Stimulated activated CD4-positive, alpha-beta T cell treated with anti-CD3 and anti-CD28 coated beads, TNF-alpha, amount 100 ng/mL, for 48 hours (primary cell): ENCODE results near the gene HERPUD2.
"Not testable (repeated sequence)": the region's sequence is repeated elsewhere in the genome, so short reads cannot be mapped to it uniquely, and the experiment has no call there.

ENCODE experiments used
- DNase-seq, 3 donors: peaks; one replicate each; pipeline ENCODE4 v3.0.0-alpha.2; 2020; ENCODE audit warnings: low read depth in 3 of 3

HERPUD2 gene

GRCh38 chr7:35613150-35613549 is 81.8 kb downstream of the HERPUD2 start:
- no peak for DNase-seq

DNA sequence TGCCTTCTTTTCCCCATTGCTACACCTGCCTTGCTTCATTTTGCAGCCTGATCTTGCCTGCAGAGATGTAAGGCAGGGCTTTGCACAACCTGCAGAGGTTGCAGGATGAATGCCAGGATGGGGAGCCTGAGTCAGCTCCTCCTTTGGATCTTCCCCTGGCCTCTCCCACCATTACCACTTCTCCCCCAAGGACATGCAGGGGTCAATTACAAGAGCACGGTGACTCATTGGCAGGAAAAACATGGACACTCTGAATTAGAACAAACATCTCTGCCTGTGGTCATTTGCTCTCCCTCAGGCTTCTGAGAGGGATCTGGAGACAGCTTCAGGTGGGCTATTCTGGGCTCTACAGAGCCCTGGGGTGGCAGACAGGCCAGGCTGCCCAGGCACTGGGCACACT is 89.2 kb downstream of the HERPUD2 start:
- DNase-seq, result no peak

GRCh38 chr7:35604595-35604994 is 90.3 kb downstream of the HERPUD2 start:
- no peak for DNase-seq

GRCh38 chr7:35599645-35600044 is 95.3 kb downstream of the HERPUD2 start:
- DNase-seq, result no peak

DNA sequence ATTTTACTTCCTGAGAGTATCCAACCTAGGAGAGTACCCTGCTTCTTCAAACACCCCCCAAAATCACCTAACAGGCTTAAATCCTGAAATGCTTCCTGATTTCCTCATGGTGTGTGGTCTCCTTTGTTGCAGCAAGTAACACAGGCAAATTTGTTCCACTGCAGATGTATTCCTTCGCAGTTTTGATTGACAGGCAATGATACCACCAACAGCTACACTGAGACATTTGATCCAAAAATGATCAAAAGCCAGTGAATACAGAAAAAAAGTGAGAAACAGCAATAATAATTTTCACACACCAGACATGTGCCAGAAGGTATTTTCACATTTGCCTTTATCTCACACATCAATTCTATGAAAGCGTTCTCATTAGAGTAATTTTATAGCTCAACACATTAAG is 95.9 kb downstream of the HERPUD2 start:
- DNase-seq, result no peak

DNA sequence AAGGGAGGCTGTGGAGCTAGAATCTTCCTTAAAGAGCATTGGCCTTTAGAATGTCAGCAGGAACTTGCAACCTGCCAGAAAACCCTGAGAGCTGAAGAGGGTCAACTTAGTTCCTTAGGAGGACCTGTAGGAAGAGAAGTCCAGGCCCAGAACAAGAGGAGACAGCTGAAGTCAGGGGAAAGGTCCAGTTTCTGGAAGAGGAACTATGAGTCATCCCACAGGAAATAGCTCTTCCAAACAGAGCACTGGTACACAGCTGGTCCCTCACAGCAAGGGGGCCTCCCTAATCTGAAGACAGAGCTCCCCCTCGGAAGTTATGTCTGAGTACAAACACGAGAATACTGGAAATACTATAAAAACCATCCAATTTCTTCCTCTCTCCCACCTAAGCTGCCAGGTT is 98.9 kb downstream of the HERPUD2 start:
- no peak for DNase-seq

DNA sequence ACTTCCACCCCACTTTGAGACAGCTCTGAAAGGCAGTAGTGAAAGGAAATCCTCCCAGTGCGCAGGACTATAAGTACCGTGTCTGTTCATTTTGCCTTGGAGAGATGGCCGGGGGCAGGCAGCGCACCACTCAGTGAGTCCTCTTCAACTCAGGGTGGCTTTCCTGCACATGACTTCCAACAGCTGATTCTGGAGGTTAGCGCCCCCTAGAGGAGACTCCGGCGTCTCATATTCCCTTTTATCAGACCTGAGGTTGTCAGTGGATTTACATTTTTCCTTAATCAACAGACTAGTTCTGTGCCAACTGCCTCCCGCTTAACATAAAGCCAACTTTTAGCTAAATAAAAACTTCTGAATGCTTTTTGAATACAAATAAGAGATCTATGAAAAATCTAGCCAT is 101.0 kb downstream of the HERPUD2 start:
- peak; percentile 2 to 13 (median 12) for DNase-seq

DNA sequence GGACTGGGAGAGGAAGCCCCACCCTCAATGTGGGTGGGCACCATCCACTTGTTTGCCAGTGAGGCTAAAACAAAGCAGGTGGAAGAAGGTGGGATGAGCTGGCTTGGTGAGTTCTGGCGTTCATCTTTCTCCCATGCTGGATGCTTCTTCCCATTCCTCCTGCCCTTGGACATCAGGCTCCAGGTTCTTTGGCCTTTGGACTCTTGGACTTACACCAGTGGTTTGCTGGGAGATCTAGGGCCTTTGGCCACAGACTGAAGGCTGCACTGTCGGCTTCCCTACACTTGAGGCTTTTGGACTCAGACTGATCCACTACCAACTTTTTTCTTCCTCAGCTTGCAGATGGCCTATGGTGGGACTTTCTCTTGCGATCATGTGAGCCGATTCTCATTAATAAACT is 106.3 kb downstream of the HERPUD2 start:
- no peak for DNase-seq

DNA sequence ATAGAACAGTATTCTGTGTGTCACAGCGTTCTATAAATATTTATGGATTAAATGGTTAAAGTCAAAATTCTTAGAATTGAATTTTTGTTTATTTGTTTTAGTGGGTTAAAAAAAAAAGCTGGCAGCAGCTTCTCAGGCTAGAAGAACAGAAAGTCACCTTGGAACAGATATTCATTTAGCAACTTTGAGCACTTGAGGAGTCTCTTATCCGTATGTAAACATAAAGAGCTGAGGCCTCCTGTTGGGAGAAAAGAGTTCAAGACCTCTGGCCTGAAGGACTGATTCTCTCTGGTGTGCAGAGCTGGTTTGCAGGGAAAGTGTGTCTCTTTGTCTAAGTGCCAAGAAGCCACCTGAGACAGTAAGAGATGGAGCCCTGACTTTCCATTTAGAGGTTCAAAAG is 109.9 kb downstream of the HERPUD2 start:
- no peak for DNase-seq

DNA sequence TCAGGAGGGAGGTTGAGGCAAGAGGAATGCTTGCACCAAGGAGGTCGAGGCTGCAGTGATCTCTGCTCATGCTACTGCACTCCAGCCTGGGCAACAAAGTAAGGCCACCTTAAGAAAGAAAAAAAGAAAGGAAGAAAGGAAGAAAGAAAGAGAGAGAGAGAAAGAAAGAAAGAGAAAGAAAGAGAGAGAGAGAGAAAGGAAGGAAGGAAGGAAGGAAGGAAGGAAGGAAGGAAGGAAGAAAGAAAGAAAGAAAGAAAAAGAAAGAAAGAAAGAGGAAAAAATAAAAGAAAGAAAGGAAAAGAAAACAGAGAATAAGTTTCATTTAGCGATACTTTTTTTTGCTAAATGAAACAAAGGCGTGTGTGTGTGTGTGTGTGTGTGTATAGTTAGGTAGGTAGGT is 110.4 kb downstream of the HERPUD2 start:
- DNase-seq, result not testable (repeated sequence)
